ENCODE data around the gene TRPC4.

- TF ChIP-seq CTCF (conservative IDR thresholded peaks at IDR 0.05 in 1 of 2, IDR thresholded peaks at IDR 0.05 in 1 of 2; ENCODE audit: extremely low read depth in 1 of 2, insufficient read depth in 1 of 2, low read depth in 1 of 2, low read length in 2 of 2) (no peak), EZH2 (IDR thresholded peaks at IDR 0.05; ENCODE audit: borderline replicate concordance, low read length) (no peak)
Observed at GRCh38 chr13:37657134-37657533, 212.4 kb downstream of the TRPC4 start.
